Prostate gland (tissue), 2 donors: ENCODE measurements around the gene WDR44. TPM values are rescaled to one million over a fixed set of nuclear protein-coding genes. Genes with fewer than 3 reads are reported as not detected.

Source experiments
- DNase-seq: peaks from one replicate; pipeline ENCODE4 v3.0.0-alpha.2; 2019; ENCODE audit warnings: low spot score
- H3K27ac ChIP-seq, 2 donors: fragments of 200-600 bp; sonication (generic); 2 replicates each; pipeline ENCODE4 v1.5.1; 2017 to 2019
- H3K27me3 ChIP-seq: fragments of 200-600 bp; sonication (generic); replicated peaks from 2 replicates; pipeline ENCODE4 v1.5.1; 2019; ENCODE audit not compliant: insufficient read depth
- H3K36me3 ChIP-seq, 2 donors: fragments of 200-600 bp; sonication (generic); 1 replicate in 1 of 2; 2 replicates in 1 of 2; pipeline versions ENCODE4 v1.5.1 to v1.8.1; 2017 to 2019
- H3K4me1 ChIP-seq: fragments of 200-600 bp; sonication (generic); replicated peaks from 2 replicates; pipeline ENCODE4 v1.5.1; 2019
- H3K4me3 ChIP-seq, 2 donors: fragments of 200-600 bp; sonication (generic); 2 replicates each; pipeline ENCODE4 v1.5.1; 2017 to 2019
- H3K9me3 ChIP-seq: fragments of 200-600 bp; sonication (generic); 2 replicates; pipeline ENCODE4 v1.5.1; 2017
- CTCF ChIP-seq, 4 experiments: fragments of 200-600 bp in 2 of 4; fragments of 450-650 bp in 2 of 4; sonication (generic) in 2 of 4; IDR thresholded peaks; 1 replicate in 3 of 4; 2 replicates in 1 of 4; pipeline ENCODE4 v1.5.1; 2016 to 2019; ENCODE audit warnings: antibody characterized with exemption in 4 of 4, mild to moderate bottlenecking in 2 of 4, moderate library complexity in 2 of 4
- POLR2A ChIP-seq: fragments of 450-650 bp; IDR thresholded peaks from one replicate; pipeline ENCODE4 v1.6.1; 2016; ENCODE audit warnings: antibody characterized with exemption, mild to moderate bottlenecking
- POLR2AphosphoS5 ChIP-seq: sonication (generic); formaldehyde crosslinking; IDR thresholded peaks from one replicate; pipeline ENCODE4 v1.6.1; 2017; ENCODE audit warnings: antibody characterized with exemption
- WGBS: methylation state at CpG from one replicate; pipeline ENCODE4 v1.1.5; 2018; 5-methylcytosine and 5-hydroxymethylcytosine counted together
- intact Hi-C: fragments of 100-400 bp; cut with DNase I; formaldehyde crosslinking; loops from one replicate; pipeline ENCODE4 v1.14.2; 2022
- total RNA-seq, 2 donors: library from RNA; depleted of rRNA; stranded (reverse); fragments of >200 nt; gene quantifications; one replicate each; pipeline ENCODE4 v1.1.0, GENCODE V29; 2016

The WDR44 gene
- total RNA-seq, 2 donors from 2014 or later, result 15.0 to 22.6 TPM

- Histone ChIP-seq H3K27me3 (no peaks in the 10 kb centered on the region), H3K9me3 (no peaks in the 10 kb centered on the region), H3K27ac (no peak overlapping the region), H3K4me1 (no peaks in the 10 kb centered on the region), H3K4me3 (no peak overlapping the region), H3K36me3 (no peaks in the 10 kb centered on the region)
- intact Hi-C loops, result no loop called here
- DNase-seq, result no peak
- no peak for TF ChIP-seq CTCF (IDR thresholded peaks at IDR 0.05)
- no peak for TF ChIP-seq POLR2A
- no peak for TF ChIP-seq POLR2AphosphoS5
- 23% methylated on average over 6 of the region's 6 CpGs for WGBS
Measured at GRCh38 chrX:118350221-118350620, 4.3 kb downstream of the WDR44 start.

- no peak overlapping the region for H3K27ac ChIP-seq
- WGBS, result 89% methylated on average over 1 of the region's 1 CpG
- no peaks in the 10 kb centered on the region for H3K27me3 ChIP-seq
- no peak for TF ChIP-seq CTCF (IDR thresholded peaks at IDR 0.05)
- TF ChIP-seq POLR2AphosphoS5, result no peak
- no peak for TF ChIP-seq POLR2A
- no peaks in the 10 kb centered on the region for H3K4me1 ChIP-seq
- H3K9me3 ChIP-seq, result no peaks in the 10 kb centered on the region
- H3K36me3 ChIP-seq, result no peaks in the 10 kb centered on the region
- intact Hi-C loops, result no loop called here
- no peak overlapping the region for H3K4me3 ChIP-seq
- DNase-seq, result no peak
Measured at GRCh38 chrX:118350706-118351105, 4.8 kb downstream of the WDR44 start.

GRCh38 chrX:118352566-118352965 lies 6.7 kb downstream of the WDR44 start:
- Histone ChIP-seq H3K4me1 (no peaks in the 10 kb centered on the region), H3K27ac (no peak overlapping the region), H3K27me3 (no peaks in the 10 kb centered on the region), H3K4me3 (no peak overlapping the region), H3K9me3 (no peaks in the 10 kb centered on the region), H3K36me3 (no peaks in the 10 kb centered on the region)
- no peak for DNase-seq
- no peak for TF ChIP-seq POLR2AphosphoS5
- no peak for TF ChIP-seq CTCF (IDR thresholded peaks at IDR 0.05)
- no peak for TF ChIP-seq POLR2A
- intact Hi-C loops, result no loop called here

GRCh38 chrX:118353081-118353850 lies 7.4 kb downstream of the WDR44 start:
- intact Hi-C loops, result no loop called here
- DNase-seq, result no peak
- Histone ChIP-seq H3K36me3 (no peaks in the 10 kb centered on the region), H3K4me3 (no peak overlapping the region), H3K27ac (no peak overlapping the region), H3K27me3 (no peaks in the 10 kb centered on the region), H3K9me3 (no peaks in the 10 kb centered on the region), H3K4me1 (no peaks in the 10 kb centered on the region)
- 65% methylated on average over 4 of the region's 4 CpGs for WGBS
- TF ChIP-seq POLR2AphosphoS5 (no peak), POLR2A (no peak), CTCF (IDR thresholded peaks at IDR 0.05) (no peak)
